ENCODE measurements around the gene RAB3C.
"Not testable (repeated sequence)": the region's sequence is repeated elsewhere in the genome, so short reads cannot be mapped to it uniquely, and the experiment has no call there.

RAB3C gene

DNA sequence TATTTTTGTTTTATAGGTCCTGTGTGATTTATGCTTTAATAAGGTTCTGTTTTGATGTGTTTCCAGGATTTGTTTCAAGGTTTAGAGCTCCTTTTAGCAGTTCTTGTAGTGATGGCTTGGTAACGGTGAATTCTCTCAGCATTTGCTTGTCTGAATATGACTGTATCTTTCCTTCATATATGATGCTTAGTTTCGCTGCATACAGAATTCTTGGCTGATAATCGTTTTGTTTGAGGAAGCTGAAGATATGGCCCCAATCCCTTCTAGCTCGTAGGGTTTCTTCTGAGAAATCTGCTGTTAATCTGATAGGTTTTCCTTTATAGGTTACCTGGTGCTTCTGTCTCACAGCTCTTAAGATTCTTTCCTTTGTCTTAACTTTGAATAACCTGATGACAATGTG lies 20.0 kb downstream of the RAB3C start:
- DNase-seq (ENCODE audit: low read depth in 2 of 2) = not testable (repeated sequence)

GRCh38 chr5:58606064-58606463 lies 23.2 kb downstream of the RAB3C start:
- no peak for DNase-seq (ENCODE audit: low read depth in 2 of 2)

- DNase-seq (ENCODE audit: low read depth in 2 of 2) = no peak
These were observed 33.1 kb downstream of the RAB3C start for GRCh38 chr5:58615972-58616371.

- no peak for DNase-seq (ENCODE audit: low read depth in 2 of 2)
These were observed 34.4 kb downstream of the RAB3C start for GRCh38 chr5:58617241-58617640.

GRCh38 chr5:58620336-58620735 lies 37.5 kb downstream of the RAB3C start:
- DNase-seq (ENCODE audit: low read depth in 2 of 2) = no peak

GRCh38 chr5:58622936-58623871 lies 40.3 kb downstream of the RAB3C start:
- DNase-seq (ENCODE audit: low read depth in 2 of 2) = no peak

DNA sequence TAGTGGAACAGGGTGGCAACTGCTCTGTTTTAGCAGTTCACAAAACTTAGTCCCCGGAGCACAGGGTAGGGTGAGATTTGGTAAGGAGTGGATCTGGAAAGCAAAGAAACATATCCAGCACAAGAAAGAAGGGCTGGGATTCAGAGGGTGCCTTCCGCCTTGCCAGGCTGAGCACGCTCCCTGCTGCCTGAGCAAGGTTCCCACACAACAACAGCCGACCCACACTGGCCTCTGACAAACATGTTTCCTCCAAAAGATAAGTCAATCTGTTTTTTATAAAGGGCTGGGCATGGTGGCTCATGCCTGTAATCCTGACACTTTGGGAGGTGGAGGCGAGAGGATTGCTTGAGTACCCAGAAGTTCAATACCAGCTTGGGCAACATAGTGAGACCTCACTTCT lies 45.8 kb downstream of the RAB3C start:
- DNase-seq (ENCODE audit: low read depth in 2 of 2) = no peak

GRCh38 chr5:58629271-58630159 lies 46.6 kb downstream of the RAB3C start:
- no peak for DNase-seq (ENCODE audit: low read depth in 2 of 2)

DNA sequence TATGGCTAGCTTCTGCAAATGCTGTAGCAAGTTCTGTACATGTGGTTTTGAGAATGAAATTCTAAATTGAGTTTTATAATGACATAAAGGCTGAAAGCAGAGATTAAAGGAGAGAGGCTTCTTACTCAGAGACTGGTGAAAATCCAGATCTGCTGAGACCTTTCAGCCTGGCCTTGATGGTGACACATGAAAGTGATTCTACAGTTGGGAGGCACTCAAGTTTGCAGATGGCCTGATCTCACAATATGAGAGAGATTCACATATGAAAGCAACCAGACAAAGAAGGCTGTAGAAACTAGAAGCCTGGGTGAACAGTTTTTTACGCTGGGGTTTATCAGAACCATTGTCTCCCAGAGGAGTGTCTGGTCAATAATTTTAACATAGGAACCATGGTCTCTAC lies 49.0 kb downstream of the RAB3C start:
- DNase-seq (ENCODE audit: low read depth in 2 of 2) = no peak

- DNase-seq (ENCODE audit: low read depth in 2 of 2) = no peak
These were observed 52.5 kb downstream of the RAB3C start for GRCh38 chr5:58635416-58635815.

DNA sequence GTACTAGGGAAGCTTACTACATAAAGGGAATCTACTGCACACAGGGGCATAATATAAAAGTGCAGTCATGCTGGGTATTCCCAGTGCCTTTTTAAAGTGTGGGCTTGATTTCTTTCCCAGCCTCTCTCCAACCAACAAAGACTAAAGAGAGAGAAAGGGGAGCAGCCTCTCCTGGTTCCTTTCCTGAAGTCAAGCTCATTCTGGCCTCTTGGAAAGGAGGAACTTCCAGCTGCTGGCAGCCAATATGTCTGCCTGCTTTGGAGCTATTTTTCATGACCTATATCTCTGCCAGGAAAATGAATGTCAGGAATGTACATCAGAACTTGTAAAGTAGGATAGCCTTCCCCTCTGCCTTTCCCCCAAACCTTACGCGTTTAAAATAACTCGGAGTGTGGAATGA lies 57.1 kb downstream of the RAB3C start:
- DNase-seq (ENCODE audit: low read depth in 2 of 2) = no peak

DNA sequence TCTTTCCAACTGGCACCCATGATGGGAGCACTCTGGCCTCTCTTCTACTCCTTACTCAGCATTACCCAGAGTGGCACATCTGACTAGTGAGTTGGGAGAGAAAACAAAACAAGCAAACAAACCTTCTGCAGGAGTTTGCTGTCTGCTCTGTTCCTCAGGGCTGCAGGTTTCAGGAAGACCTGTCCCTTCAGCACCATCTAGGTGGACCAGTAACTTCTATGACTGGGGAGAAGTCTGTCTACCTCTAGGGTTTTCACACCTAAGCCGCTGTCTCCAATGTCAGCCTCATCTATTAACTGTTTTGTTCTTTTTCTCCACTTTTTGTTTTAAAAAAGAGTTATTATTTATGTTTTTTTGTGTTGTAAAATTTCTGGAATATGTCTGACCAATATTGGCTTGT lies 58.7 kb downstream of the RAB3C start:
- DNase-seq (ENCODE audit: low read depth in 2 of 2) = no peak

DNA sequence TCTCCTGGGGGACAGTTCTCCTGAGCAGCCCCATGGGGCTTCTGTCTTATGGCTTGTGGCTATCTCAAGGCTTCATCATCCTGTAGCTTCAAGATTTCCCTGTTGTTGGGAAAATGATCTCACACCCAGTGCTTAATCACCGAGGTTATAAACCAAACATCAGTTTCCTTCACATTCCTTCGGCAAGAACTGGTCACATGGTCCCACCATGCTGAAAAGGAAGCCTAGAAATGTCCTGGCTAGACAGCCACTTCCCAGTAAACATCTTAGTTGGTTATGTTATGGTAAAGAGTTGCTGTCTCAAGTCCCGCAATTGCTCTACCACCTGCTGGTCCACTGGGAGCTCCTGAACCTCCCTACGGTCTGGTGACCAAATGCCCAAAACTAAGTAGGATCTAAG lies 66.0 kb downstream of the RAB3C start:
- DNase-seq (ENCODE audit: low read depth in 2 of 2) = no peak

GRCh38 chr5:58649716-58650115 lies 66.8 kb downstream of the RAB3C start:
- no peak for DNase-seq (ENCODE audit: low read depth in 2 of 2)

- DNase-seq (ENCODE audit: low read depth in 2 of 2) = no peak
These were observed 70.6 kb downstream of the RAB3C start for GRCh38 chr5:58653521-58653920.

DNA sequence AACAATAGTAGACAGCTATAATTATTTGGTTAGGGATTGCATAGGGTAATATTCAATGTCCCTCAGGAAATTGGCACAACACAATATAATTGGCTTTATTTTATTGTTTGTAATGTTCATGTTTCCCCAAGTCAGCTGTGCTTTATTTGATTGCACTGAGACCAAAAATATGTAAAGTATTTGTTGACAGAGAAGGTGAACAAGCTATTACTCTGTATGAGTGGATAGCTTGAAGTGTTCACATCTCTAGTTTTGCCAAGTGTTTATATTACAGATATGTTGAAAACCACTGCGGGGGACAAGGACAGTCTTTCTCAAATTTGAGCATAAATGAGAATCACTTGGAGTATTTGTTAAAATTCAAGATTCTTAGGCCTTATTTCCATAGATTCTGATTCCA lies 83.3 kb downstream of the RAB3C start:
- no peak for DNase-seq (ENCODE audit: low read depth in 2 of 2)

GRCh38 chr5:58666598-58667581 lies 84.0 kb downstream of the RAB3C start:
- no peak for DNase-seq (ENCODE audit: low read depth in 2 of 2)

DNA sequence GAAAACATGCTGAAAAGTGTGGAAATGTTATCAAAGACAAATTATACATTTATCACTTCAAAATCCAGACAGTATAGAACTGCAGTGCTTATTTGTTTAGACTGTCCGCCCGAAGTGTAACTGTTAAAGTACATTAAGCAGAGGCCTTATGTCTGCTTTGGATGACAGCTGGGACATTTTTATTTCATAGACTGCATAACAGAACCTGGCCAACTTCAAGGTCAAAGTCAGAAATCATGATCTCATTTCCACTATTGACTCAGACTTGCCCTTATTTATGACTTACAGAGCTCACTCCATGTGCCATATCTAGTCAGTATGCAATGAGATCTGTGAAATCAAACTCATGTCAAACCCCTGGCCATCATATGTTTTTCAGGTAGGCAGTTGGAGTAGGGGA lies 87.7 kb downstream of the RAB3C start:
- DNase-seq (ENCODE audit: low read depth in 2 of 2) = no peak

DNA sequence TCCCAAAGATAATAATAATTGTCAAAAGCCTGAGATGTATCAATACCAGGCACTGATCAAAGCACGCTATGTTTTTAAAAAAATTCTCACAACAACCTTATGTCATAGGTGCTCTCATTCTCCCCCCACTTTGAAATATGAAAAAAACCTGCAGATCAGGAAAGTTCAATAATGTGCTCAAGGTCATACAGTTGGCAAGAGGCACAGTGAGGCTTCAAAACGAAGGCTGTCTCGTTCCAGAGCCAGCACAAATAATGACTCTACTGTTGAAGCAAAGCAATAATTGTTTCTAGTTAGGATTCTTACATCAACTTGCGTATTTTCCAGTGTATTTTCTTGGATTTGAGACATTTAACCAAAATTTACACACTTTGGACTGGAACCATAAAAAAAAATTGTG lies 88.3 kb downstream of the RAB3C start:
- no peak for DNase-seq (ENCODE audit: low read depth in 2 of 2)

DNA sequence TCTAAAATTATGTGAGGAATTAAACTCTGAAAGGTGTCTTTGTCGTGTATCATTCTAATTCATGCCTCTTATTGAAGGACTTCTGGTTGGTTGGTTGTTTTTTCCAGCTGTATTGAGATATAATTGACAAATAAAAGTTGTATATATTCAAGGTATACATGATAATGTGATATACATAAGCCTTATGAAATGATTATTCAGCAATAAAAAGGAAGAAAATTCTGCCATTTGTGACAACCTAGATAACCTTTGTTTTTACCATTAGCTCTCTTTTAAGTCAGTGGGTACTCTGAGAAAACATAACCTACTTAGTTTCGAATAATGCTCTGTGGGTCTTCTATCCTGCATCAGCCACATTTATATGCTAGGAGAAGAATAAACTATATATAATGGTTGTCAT lies 89.6 kb downstream of the RAB3C start:
- DNase-seq (ENCODE audit: low read depth in 2 of 2) = no peak

- DNase-seq (ENCODE audit: low read depth in 2 of 2) = no peak
These were observed 91.2 kb downstream of the RAB3C start for GRCh38 chr5:58674070-58674469.

- no peak for DNase-seq (ENCODE audit: low read depth in 2 of 2)
These were observed 91.8 kb downstream of the RAB3C start for GRCh38 chr5:58674711-58675110.

Data from stimulated activated CD8-positive, alpha-beta memory T cell treated with anti-CD3 and anti-CD28 coated beads, Interleukin-7, amount 100 ng/mL, for 1 hour (primary cell).